HEK293 (cell line): ENCODE data around the gene COPE.

Experiments
- CTCF ChIA-PET: fragments of 350-600 bp; formaldehyde crosslinking; extraction: SDS; loops from one replicate; lab custom pipeline; 2021; ENCODE audit warnings: antibody characterized with exemption; lab: Yijun Ruan, JAX
- POLR2A ChIA-PET: fragments of 300-600 bp; formaldehyde crosslinking; extraction: SDS; loops from one replicate; lab custom pipeline; 2020; ENCODE audit warnings: antibody characterized with exemption, inconsistent platforms; lab: Yijun Ruan, JAX
- H3K27ac ChIP-seq: fragments of 200-500 bp; sonication (Bioruptor generic); 2 replicates; pipeline ENCODE4 v1.5.1; 2014; ENCODE audit warnings: low read depth, low read length, control low read depth, inconsistent platforms; ENCODE audit errors: extremely low read depth
- H3K36me3 ChIP-seq, 2 experiments: fragments of 200-500 bp in 1 of 2; sonication (Bioruptor generic) in 1 of 2; 1 replicate in 1 of 2; 2 replicates in 1 of 2; pipeline ENCODE4 v1.5.1; 2014 to 2017; ENCODE audit warnings: inconsistent platforms in 2 of 2, low read length in 2 of 2; ENCODE audit not compliant: control insufficient read depth in 2 of 2, insufficient read depth in 1 of 2
- H3K4me1 ChIP-seq: fragments of 200-500 bp; sonication (Bioruptor generic); 2 replicates; pipeline ENCODE4 v1.5.1; 2014; ENCODE audit warnings: mild to moderate bottlenecking, low read length, inconsistent platforms; ENCODE audit not compliant: control insufficient read depth, insufficient read depth
- H3K4me3 ChIP-seq: 2 replicates; pipeline ENCODE4 v1.5.1; 2011; ENCODE audit warnings: low read depth, mild to moderate bottlenecking, control low read depth, low read length, moderate library complexity
- H3K9me3 ChIP-seq: fragments of 200-500 bp; sonication (Bioruptor generic); 2 replicates; pipeline ENCODE4 v1.5.1; 2014; ENCODE audit warnings: low read depth, low read length, inconsistent platforms; ENCODE audit not compliant: control insufficient read depth, insufficient read depth
- GLIS1 ChIP-seq: fragments of 450-650 bp; formaldehyde crosslinking; IDR thresholded peaks from 2 replicates; pipeline ENCODE4 v1.5.1; 2016; ENCODE audit warnings: missing biosample characterization, missing genetic modification characterization
- KLF16 ChIP-seq: fragments of 450-650 bp; formaldehyde crosslinking; IDR thresholded peaks from 2 replicates; pipeline ENCODE4 v1.5.1; 2017; ENCODE audit warnings: missing biosample characterization, missing genetic modification characterization
- OVOL3 ChIP-seq: fragments of 450-650 bp; formaldehyde crosslinking; IDR thresholded peaks from 2 replicates; pipeline ENCODE4 v1.5.1; 2016; ENCODE audit warnings: missing biosample characterization, missing genetic modification characterization
- SP2 ChIP-seq: fragments of 450-650 bp; formaldehyde crosslinking; IDR thresholded peaks from 2 replicates; pipeline ENCODE4 v1.5.1; 2016; ENCODE audit warnings: missing biosample characterization, missing genetic modification characterization
- ZBTB20 ChIP-seq: fragments of 450-650 bp; formaldehyde crosslinking; IDR thresholded peaks from 2 replicates; pipeline ENCODE4 v1.5.1; 2016; ENCODE audit warnings: missing biosample characterization, missing genetic modification characterization
- ZIC2 ChIP-seq: fragments of 450-650 bp; formaldehyde crosslinking; IDR thresholded peaks from 2 replicates; pipeline ENCODE4 v1.5.1; 2016; ENCODE audit warnings: missing biosample characterization, missing genetic modification characterization
- ZNF132 ChIP-seq: fragments of 450-650 bp; formaldehyde crosslinking; IDR thresholded peaks from 2 replicates; pipeline ENCODE4 v1.5.1; 2017; ENCODE audit warnings: missing biosample characterization, missing genetic modification characterization, borderline replicate concordance
- ZNF221 ChIP-seq: fragments of 450-650 bp; formaldehyde crosslinking; IDR thresholded peaks from 2 replicates; pipeline ENCODE4 v1.5.1; 2017; ENCODE audit warnings: missing biosample characterization, missing genetic modification characterization, borderline replicate concordance
- ZNF548 ChIP-seq: fragments of 450-650 bp; formaldehyde crosslinking; IDR thresholded peaks from 2 replicates; pipeline ENCODE4 v1.5.1; 2016; ENCODE audit warnings: missing biosample characterization, missing genetic modification characterization
- ZNF558 ChIP-seq: fragments of 450-650 bp; formaldehyde crosslinking; IDR thresholded peaks from 2 replicates; pipeline ENCODE4 v1.5.1; 2016; ENCODE audit warnings: missing biosample characterization, missing genetic modification characterization
- ZSCAN30 ChIP-seq: fragments of 450-650 bp; IDR thresholded peaks from 2 replicates; pipeline ENCODE4 v1.5.1; 2018; ENCODE audit warnings: missing biosample characterization, mild to moderate bottlenecking, missing genetic modification characterization, moderate library complexity
- TF ChIP-seq, protein P1 (sequence below): fragments of 450-650 bp; formaldehyde crosslinking; IDR thresholded peaks from 2 replicates; pipeline ENCODE4 v1.5.1; 2016; ENCODE audit warnings: missing biosample characterization, missing genetic modification characterization
- TF ChIP-seq, protein P2 (sequence below): fragments of 450-650 bp; formaldehyde crosslinking; IDR thresholded peaks from 2 replicates; pipeline ENCODE4; 2016; ENCODE audit warnings: missing biosample characterization, missing genetic modification characterization
- TF ChIP-seq, protein P3 (sequence below): fragments of 450-650 bp; formaldehyde crosslinking; IDR thresholded peaks from 2 replicates; pipeline ENCODE4 v1.5.1; 2016; ENCODE audit warnings: missing biosample characterization, missing genetic modification characterization
- TF ChIP-seq, protein P4 (sequence below): fragments of 450-650 bp; formaldehyde crosslinking; IDR thresholded peaks from 2 replicates; pipeline ENCODE4 v1.5.1; 2016; ENCODE audit warnings: missing biosample characterization, missing genetic modification characterization, borderline replicate concordance

The COPE gene

DNA sequence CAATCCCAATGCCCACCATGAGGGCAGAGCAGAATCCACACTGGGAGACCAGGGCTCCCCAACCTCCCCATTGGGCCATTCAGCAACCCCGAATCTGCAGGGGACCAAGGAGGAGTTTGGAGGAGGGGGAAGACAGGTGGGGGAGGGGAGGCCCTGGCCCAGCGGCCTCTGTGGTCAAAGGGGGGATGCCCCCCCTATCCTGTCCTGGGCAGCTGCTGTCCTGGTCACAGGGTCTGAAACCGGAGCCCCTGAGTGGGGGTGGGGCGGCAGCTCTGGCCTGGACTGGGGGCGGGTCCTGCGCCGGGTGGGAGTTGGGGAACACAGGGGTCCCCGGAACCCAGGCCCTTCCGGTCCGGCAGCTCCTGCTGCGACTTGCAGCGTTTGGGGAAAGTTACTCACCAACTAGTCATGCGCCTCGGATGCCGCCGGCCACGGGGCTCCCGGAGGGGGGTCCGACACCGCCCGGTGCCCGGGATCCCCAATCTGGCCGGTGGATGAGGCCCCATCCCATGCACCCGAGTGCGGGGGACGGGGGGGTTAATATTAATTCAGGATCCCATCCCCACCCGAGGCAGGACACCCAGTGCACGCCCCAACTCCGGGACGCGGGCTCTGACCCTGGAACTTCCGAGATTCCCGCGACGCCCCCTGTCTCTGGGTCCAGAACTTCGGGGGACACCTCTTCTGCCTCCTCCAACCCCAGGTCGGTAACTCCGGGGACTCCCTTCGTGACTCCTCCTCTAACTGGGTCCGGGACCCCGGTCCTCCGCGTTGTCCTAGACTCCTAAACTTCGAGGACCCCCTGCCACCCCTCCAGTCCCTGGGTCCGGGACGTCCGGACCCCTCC is 21.0 kb upstream of the COPE start (continued):
- TF ChIP-seq, protein P1, sequence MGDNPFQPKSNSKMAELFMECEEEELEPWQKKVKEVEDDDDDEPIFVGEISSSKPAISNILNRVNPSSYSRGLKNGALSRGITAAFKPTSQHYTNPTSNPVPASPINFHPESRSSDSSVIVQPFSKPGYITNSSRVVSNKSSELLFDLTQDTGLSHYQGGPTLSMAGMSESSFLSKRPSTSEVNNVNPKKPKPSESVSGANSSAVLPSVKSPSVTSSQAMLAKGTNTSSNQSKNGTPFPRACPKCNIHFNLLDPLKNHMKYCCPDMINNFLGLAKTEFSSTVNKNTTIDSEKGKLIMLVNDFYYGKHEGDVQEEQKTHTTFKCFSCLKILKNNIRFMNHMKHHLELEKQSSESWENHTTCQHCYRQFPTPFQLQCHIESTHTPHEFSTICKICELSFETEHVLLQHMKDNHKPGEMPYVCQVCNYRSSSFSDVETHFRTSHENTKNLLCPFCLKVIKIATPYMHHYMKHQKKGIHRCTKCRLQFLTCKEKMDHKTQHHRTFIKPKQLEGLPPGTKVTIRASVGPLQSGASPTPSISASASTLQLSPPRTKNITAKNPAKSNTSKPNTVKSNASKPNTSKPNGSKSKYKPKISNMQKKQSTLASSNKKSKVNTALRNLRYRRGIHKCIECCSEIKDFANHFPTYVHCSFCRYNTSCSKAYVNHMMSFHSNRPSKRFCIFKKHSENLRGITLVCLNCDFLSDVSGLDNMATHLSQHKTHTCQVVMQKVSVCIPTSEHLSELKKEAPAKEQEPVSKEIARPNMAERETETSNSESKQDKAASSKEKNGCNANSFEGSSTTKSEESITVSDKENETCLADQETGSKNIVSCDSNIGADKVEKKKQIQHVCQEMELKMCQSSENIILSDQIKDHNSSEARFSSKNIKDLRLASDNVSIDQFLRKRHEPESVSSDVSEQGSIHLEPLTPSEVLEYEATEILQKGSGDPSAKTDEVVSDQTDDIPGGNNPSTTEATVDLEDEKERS = no peak
- TF ChIP-seq ZSCAN30 (tag by site-specific recombination) (no peak), GLIS1 (tag by site-specific recombination) (peak; percentile 54; the same call in 1 of the 2 replicates), SP2 (no peak), ZIC2 (tag by site-specific recombination) (0 out of 2 replicates have a peak, but pooled peaks have one; percentile 19), ZNF221 (tag by site-specific recombination) (no peak), ZNF558 (no peak), ZNF548 (tag by site-specific recombination) (no peak)
- TF ChIP-seq, protein P2, sequence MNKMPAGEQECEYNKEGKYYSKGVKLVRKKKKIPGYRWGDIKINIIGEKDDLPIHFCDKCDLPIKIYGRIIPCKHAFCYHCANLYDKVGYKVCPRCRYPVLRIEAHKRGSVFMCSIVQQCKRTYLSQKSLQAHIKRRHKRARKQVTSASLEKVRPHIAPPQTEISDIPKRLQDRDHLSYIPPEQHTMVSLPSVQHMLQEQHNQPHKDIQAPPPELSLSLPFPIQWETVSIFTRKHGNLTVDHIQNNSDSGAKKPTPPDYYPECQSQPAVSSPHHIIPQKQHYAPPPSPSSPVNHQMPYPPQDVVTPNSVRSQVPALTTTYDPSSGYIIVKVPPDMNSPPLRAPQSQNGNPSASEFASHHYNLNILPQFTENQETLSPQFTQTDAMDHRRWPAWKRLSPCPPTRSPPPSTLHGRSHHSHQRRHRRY (tag by site-specific recombination) = no peak
- TF ChIP-seq, protein P3, sequence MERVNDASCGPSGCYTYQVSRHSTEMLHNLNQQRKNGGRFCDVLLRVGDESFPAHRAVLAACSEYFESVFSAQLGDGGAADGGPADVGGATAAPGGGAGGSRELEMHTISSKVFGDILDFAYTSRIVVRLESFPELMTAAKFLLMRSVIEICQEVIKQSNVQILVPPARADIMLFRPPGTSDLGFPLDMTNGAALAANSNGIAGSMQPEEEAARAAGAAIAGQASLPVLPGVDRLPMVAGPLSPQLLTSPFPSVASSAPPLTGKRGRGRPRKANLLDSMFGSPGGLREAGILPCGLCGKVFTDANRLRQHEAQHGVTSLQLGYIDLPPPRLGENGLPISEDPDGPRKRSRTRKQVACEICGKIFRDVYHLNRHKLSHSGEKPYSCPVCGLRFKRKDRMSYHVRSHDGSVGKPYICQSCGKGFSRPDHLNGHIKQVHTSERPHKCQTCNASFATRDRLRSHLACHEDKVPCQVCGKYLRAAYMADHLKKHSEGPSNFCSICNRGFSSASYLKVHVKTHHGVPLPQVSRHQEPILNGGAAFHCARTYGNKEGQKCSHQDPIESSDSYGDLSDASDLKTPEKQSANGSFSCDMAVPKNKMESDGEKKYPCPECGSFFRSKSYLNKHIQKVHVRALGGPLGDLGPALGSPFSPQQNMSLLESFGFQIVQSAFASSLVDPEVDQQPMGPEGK (tag by site-specific recombination) = peak; percentile 7; the same call in 1 of the 2 replicates

DNA sequence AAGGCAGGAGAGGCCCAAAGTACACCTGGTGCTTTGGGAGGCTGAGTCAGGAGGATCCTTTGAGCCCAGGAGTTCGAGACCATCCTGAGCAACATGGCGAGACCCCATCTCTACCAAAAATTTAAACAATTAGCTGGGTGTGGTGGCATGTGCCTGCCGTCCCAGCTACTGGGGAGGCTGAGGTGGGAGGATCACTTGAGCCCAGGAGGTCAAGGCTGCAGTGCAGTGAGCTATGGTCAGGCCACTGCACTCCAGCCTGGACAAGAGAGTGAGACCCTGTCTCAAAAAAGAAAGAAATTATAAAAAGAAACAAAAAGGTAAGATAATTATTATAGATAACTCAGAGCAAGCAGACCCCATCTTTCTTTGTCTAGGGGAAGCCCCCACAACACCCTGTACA is 20.0 kb upstream of the COPE start:
- H3K36me3 ChIP-seq = peaks cover 0 to 9% of the 10 kb centered on the region in 2 experiments; a peak in 2 of 3 replicates
- H3K27ac ChIP-seq = no peak overlapping the region
- H3K4me3 ChIP-seq = no peak overlapping the region
- POLR2A ChIA-PET = interaction anchor here (1.3 kb wide), 1 partner anchor 10 kb away, joined by 3 read pairs; no protein-coding TSS in a partner anchor
- TF ChIP-seq, protein P4, sequence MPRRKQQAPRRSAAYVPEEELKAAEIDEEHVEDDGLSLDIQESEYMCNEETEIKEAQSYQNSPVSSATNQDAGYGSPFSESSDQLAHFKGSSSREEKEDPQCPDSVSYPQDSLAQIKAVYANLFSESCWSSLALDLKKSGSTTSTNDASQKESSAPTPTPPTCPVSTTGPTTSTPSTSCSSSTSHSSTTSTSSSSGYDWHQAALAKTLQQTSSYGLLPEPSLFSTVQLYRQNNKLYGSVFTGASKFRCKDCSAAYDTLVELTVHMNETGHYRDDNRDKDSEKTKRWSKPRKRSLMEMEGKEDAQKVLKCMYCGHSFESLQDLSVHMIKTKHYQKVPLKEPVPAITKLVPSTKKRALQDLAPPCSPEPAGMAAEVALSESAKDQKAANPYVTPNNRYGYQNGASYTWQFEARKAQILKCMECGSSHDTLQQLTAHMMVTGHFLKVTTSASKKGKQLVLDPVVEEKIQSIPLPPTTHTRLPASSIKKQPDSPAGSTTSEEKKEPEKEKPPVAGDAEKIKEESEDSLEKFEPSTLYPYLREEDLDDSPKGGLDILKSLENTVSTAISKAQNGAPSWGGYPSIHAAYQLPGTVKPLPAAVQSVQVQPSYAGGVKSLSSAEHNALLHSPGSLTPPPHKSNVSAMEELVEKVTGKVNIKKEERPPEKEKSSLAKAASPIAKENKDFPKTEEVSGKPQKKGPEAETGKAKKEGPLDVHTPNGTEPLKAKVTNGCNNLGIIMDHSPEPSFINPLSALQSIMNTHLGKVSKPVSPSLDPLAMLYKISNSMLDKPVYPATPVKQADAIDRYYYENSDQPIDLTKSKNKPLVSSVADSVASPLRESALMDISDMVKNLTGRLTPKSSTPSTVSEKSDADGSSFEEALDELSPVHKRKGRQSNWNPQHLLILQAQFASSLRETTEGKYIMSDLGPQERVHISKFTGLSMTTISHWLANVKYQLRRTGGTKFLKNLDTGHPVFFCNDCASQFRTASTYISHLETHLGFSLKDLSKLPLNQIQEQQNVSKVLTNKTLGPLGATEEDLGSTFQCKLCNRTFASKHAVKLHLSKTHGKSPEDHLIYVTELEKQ (tag by site-specific recombination) = no peak
- TF ChIP-seq ZBTB20 (tag by site-specific recombination) (no peak), KLF16 (tag by site-specific recombination) (no peak), ZNF132 (tag by site-specific recombination) (no peak), OVOL3 (no peak)
- TF ChIP-seq, protein P1 = no peak
- H3K9me3 ChIP-seq = no peaks in the 10 kb centered on the region
- CTCF ChIA-PET = interaction anchor here (3.0 kb wide), 1 partner anchor 48 kb away, joined by 13 read pairs; no protein-coding TSS in a partner anchor
- peaks cover 2% of the 10 kb centered on the region; the same call in 1 of the 2 replicates for H3K4me1 ChIP-seq
